GM19467 (cell line): Measurements from ENCODE around the gene C22orf31.
"Not testable (repeated sequence)": the region's sequence is repeated elsewhere in the genome, so short reads cannot be mapped to it uniquely, and the experiment has no call there.

ENCODE experiments used
- ATAC-seq: cut with Tn5 transposase; IDR thresholded peaks from one replicate; pipeline ENCODE4 v1.9.1; 2021; ENCODE audit warnings: mild to moderate bottlenecking, moderate library complexity; ENCODE audit not compliant: unreplicated experiment

C22orf31 gene

GRCh38 chr22:29061773-29062172, at the start of gene C22orf31:
Gene C22orf31, minus strand, starts transcription at chr22:29061831. Its CDS starts 39 bp downstream, at chr22:29061792.
- no peak for ATAC-seq

DNA sequence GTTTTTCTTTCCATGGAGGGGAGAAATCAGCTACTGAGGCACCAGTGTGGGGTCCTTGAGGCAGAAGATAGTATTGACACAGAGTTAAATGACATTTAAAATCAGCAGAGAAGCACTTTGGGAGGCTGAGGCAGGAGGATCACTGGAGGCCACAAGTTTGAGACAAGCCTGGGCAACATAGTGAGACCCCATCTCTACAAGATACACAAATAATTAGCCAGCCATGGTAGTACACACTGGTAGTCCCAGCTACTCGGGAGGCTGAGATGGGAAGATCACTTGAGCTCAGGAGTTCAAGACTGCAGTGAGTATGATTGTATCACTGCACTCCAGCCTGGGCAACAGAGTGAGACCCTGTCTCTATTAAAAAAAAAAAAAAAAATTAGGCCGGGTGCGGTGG, 49.3 kb upstream of the C22orf31 start:
- ATAC-seq: no peak

- ATAC-seq: no peak
Observed at GRCh38 chr22:29109822-29110221, 48.2 kb upstream of the C22orf31 start.

GRCh38 chr22:29108137-29108536, 46.5 kb upstream of the C22orf31 start:
- ATAC-seq: no peak

DNA sequence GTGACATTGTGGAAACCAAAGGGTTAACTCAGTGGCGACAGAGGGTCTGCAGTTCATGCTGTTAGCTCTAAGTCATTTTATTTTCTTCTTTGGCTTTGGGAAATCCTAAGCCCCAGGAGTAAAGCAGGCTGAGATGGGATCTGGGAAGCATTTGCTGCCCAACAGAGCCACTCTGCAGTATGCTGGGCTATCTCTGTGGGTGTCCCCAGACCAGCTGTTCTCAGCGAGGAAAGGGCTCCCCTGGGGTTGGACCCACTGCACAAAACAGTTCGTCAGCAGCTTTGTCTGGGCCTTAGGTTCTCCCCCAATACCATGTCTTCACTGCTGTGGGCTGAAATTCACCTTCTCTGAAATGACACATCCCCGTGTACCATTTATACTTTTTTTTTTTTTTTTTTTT, 45.2 kb upstream of the C22orf31 start:
- no peak for ATAC-seq

DNA sequence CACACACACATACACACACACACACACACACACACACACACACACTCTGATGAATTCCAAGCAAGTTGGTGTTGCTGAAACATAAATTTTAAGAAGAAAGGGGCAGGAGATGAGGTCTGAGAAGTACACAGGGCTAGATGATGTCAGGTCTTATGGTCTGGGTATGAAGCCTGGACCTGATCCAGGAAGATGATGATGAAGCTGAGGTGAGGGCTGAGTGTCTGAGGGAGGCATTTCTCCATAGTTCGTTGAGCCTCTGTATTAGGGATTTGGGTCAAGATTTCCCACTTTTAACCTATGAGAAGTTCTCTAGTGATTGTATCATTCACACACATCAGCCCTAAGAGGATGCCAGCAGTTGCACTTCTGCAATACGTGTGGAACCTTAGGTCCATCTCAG, 43.8 kb upstream of the C22orf31 start:
- no peak for ATAC-seq

- ATAC-seq: no peak
Observed at GRCh38 chr22:29103121-29103520, 41.5 kb upstream of the C22orf31 start.

- ATAC-seq: no peak
Observed at GRCh38 chr22:29102300-29102699, 40.7 kb upstream of the C22orf31 start.

DNA sequence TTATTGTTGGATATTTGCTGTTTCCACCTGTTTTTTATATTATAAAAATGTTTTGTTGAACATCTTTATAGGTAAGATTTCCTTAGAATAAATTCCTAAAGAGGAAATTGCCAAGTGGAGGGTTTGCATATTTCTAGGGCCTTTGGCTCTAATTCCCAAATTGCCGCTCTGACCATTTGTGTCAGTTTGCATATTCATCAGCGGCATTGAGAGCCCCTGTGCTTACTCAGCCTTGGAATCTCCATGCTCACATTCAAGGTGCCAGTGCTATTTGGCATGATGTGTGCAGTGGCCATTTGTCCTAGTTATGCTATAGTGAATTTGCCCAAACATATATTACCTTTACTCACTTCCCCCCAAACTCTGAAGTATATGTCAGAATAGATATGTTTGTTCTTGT, 36.7 kb upstream of the C22orf31 start:
- ATAC-seq: no peak

GRCh38 chr22:29096736-29097669, 35.4 kb upstream of the C22orf31 start:
- ATAC-seq: no peak

GRCh38 chr22:29095459-29095858, 33.8 kb upstream of the C22orf31 start:
- ATAC-seq: no peak

- ATAC-seq: no peak
Observed at GRCh38 chr22:29093501-29094300, 32.1 kb upstream of the C22orf31 start.

DNA sequence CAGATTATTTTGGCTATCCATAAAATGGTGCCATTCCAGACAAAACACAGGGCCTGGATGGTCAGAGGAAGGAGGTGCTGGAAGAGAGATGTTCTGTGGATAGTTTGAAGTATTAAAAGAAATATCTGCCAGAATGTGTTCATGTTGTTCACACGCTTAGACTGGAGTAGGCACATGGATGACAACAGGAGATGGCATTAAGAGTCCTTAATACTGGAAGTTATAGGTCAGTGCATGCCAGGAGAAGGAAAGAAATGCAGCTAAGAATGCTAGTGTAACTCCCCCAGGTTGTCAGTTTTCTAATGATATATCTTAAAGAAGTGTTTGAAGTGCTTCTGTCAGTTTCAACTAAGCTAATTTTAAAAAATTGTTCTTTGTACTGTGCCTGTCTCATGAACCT, 31.4 kb upstream of the C22orf31 start:
- no peak for ATAC-seq

DNA sequence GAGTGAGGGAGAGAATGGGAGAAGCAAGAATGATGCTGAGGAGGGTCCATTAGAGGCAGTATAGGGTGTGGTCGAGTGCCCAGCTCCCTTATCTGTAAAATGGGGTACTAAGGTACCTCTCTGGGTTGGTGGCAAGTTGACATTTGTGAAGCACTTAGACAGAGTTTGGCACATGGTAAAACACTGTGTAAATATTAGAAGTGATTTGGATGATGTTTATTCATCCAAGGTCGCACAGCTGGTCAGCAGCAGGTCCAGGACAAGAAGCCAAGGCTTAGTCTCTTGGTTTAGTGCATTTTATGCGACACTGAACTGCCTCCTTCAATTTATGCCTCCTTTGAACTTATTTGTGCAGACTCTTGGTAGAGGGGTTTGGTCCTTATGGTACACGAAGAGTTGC, 30.6 kb upstream of the C22orf31 start:
- ATAC-seq: no peak

- no peak for ATAC-seq
Observed at GRCh38 chr22:29090039-29090438, 28.4 kb upstream of the C22orf31 start.

DNA sequence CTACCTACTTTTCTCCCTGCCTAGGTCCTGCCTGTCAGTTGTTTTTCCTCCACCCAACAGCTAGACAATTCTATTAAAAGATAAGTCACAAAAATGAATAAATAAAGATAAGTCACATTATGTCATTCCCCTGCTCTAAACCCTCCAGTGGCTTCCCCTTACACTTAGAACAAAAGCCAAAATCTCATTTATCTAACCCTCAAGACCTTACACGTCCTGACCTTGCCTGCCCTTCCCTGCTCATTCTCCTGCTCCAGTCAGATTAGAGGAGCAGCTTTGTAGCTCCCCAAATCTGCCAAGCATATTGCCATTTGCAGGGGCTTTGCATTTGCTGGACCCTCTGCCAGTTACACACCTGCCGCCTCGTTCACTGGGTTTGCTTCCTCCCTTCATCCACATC, 27.9 kb upstream of the C22orf31 start:
- no peak for ATAC-seq

GRCh38 chr22:29088809-29089208, 27.2 kb upstream of the C22orf31 start:
- no peak for ATAC-seq

DNA sequence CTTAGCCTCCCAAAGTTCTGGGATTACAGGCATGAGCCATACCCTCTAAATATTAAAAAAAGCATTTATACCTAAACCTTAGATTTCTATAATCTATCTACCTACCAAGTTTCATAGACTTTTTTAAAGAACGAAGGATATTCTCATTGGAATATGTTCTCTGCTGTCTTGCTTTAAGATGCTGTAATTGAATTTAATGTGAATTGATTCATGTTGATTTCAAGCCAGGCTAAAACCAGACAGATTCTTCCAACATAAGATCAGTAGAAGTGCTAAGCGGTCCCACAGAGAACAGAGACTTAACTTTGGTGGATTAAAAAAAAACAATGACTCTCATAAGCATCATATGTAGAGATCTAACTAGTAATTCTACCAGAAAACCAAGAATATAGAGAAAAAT, 25.4 kb upstream of the C22orf31 start:
- ATAC-seq: no peak

GRCh38 chr22:29083933-29084591, 22.4 kb upstream of the C22orf31 start:
- no peak for ATAC-seq

GRCh38 chr22:29083576-29083932, 21.9 kb upstream of the C22orf31 start:
- not testable (repeated sequence) for ATAC-seq

GRCh38 chr22:29082826-29083545, 21.4 kb upstream of the C22orf31 start:
- no peak for ATAC-seq
